ENCODE results near the gene ZBTB16.
A peak's percentile ranks its signal among the peaks of the same experiment; 100 is the strongest.

Gene ZBTB16

GRCh38 chr11:114219559-114220349 lies 160.2 kb downstream of the ZBTB16 start:
- DNase-seq: no peak

GRCh38 chr11:114221037-114221436 lies 161.5 kb downstream of the ZBTB16 start:
- DNase-seq: no peak

- DNase-seq: no peak
These were observed 166.2 kb downstream of the ZBTB16 start for GRCh38 chr11:114225661-114226060.

- no peak for DNase-seq
These were observed 166.8 kb downstream of the ZBTB16 start for GRCh38 chr11:114226356-114226755.

DNA sequence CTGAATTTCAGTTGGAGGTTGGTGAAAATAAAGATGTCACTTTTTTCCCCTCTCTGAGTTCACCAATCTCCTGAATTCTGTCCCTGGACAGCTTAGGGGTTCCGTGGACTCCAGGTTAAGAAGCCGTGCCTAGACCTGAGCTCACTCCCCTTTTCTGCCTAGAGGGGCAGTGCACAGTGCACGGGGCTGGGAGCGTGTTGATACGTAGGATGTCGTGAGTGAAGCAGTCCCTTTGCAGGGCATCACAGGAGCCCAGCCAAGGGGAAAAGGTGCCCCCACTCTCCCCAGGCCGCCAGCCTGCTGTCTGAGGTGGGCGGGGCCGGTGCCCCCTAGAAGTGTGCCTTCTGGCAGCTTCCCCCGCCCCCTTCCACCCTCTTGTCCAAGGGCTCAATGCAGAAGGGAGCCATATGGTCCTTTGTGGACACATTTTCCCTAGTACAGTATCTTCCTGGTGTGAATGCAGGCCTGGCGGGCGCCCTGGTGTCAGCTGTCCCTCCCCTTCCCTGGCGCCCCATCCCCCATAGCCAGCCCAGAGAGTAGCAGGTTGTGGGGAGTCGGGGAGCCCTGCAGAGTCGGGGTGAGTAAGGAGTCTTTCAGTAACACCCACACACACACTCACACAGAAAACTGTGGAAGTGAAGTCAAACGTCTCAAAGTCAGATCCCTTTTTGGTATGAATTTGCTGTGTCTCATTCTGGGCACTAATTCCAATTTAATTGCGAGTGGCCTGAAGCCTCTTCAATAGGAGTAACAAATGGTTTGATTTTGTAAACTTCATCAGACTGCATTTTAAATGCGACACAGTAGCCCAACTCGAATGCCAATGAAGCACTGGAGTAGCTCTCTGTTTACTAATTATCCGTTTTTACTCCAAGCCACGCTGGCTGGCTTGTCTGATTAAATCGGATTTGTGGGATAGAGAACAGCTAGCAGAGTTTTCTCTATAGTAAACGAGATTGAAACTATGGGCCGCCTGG lies 169.2 kb downstream of the ZBTB16 start:
- DNase-seq: no peak

- DNase-seq: no peak
These were observed 170.7 kb downstream of the ZBTB16 start for GRCh38 chr11:114230031-114230704.

GRCh38 chr11:114232400-114233059 lies 173.0 kb downstream of the ZBTB16 start:
- DNase-seq: no peak

DNA sequence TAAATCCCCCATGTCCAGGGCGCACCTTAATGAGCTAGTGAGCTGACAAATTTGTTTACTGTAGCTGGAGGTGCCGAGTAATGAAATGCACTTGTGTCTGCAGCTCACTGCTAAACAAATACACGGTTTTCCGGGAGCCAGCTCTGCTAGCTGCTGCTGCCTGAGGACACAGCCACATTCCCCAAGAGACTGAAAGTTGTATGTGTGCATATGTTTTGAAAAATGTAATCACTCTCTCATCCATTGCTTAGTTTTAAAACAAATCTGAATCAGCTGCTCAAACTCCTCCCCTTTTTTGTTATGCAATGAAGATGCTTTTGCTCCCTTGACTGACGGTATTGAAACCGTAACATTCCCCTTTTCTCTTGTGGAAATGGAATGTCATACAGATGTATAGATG lies 174.2 kb downstream of the ZBTB16 start:
- DNase-seq: peak; percentile 59

- DNase-seq: no peak
These were observed 177.3 kb downstream of the ZBTB16 start for GRCh38 chr11:114236829-114237228.

DNA sequence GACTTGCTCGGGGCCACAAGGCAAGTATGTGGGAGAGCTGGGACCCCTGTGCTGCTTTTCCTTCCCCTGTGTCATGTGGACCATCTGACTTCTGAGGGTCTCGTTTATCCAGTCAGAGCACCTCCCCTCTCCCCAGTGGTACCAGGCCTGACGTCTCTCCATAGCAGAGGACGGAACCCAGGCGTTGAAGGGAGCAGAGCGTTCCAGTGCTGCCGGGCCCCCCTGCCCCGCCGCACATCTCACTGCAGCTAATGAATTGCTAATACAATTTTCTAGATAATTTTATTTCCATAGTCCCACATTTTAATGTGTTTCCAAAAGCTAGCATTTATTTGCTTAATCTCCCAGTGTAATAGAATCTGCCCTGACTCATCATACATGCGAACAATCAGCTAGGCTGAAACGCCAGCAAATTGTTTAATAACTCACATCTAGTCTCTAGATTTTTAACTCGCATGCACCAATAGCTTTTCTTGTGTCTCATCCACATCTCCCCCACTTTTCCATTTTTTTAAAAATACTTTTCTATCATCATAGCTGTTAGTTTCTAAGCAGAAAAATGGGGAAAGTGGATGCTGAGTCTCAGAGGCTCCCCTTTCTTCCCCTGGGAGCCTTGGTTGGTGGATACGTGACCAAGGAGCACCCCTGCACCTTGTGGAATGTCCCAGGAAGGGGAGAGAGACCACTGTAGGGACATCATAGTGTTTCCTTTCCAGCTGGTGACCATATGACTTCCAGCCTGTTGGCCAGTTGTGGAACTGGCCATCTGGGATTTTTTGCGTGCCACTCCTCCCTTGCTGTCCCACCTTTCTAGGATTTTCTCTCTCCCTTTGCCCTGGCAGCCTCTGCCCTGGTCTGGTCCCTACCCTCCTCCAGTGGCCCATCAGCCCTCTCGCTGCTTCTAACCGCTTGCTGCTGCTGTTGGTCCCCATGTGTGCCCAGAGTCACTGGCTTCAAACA lies 178.1 kb downstream of the ZBTB16 start:
- no peak for DNase-seq

GRCh38 chr11:114239753-114240161 lies 180.2 kb downstream of the ZBTB16 start:
- DNase-seq: no peak

GRCh38 chr11:114242032-114242431 lies 182.5 kb downstream of the ZBTB16 start:
- DNase-seq: no peak

GRCh38 chr11:114243461-114244372 lies 184.2 kb downstream of the ZBTB16 start:
- DNase-seq: no peak

- no peak for DNase-seq
These were observed 185.3 kb downstream of the ZBTB16 start for GRCh38 chr11:114244726-114245394.

GRCh38 chr11:114246321-114247069 lies 187.0 kb downstream of the ZBTB16 start:
- no peak for DNase-seq

GRCh38 chr11:114247070-114247789 lies 187.7 kb downstream of the ZBTB16 start:
- DNase-seq: no peak

GRCh38 chr11:114250180-114250579 lies 190.7 kb downstream of the ZBTB16 start:
- no peak for DNase-seq

Data from DMS79 (cell line).